WTC11 (cell line): ENCODE results near the gene CARMIL1.

ENCODE experiments used
- CREB1 ChIP-seq: sonication (generic); formaldehyde crosslinking; IDR thresholded peaks from 2 replicates; pipeline ENCODE4 v1.8.0; 2023; ENCODE audit warnings: mild to moderate bottlenecking, missing genetic modification reagents
- CTCF ChIP-seq: fragments of 200-600 bp; IDR thresholded peaks from 2 replicates; pipeline ENCODE4 v1.8.0; 2022; ENCODE audit warnings: antibody characterized with exemption
- JUN ChIP-seq: sonication (generic); formaldehyde crosslinking; IDR thresholded peaks from 2 replicates; pipeline ENCODE4 v1.8.0; 2023; ENCODE audit warnings: mild to moderate bottlenecking, missing genetic modification reagents
- NFATC4 ChIP-seq: fragments of 250-450 bp; sonication (Bioruptor Pico); IDR thresholded peaks from 2 replicates; pipeline ENCODE4 v1.9.0; 2021; ENCODE audit warnings: mild to moderate bottlenecking
- NR3C1 ChIP-seq: sonication (generic); formaldehyde crosslinking; conservative IDR thresholded peaks from 2 replicates; pipeline ENCODE4 v1.8.1; 2023; ENCODE audit warnings: low read depth, mild to moderate bottlenecking, missing genetic modification reagents
- TEAD4 ChIP-seq: sonication (generic); formaldehyde crosslinking; IDR thresholded peaks from 2 replicates; pipeline ENCODE4 v1.8.0; 2022; ENCODE audit warnings: mild to moderate bottlenecking, missing genetic modification reagents
- USF2 ChIP-seq: sonication (generic); formaldehyde crosslinking; IDR thresholded peaks from 2 replicates; pipeline ENCODE4 v1.8.1; 2023; ENCODE audit warnings: mild to moderate bottlenecking, missing genetic modification reagents, moderate library complexity
- ZMAT4 ChIP-seq: fragments of 250-450 bp; sonication (Bioruptor Pico); IDR thresholded peaks from 2 replicates; pipeline ENCODE4 v1.9.0; 2021; ENCODE audit warnings: mild to moderate bottlenecking
- ZNF416 ChIP-seq: fragments of 250-450 bp; sonication (Bioruptor Pico); IDR thresholded peaks from 2 replicates; pipeline ENCODE4 v1.9.0; 2021; ENCODE audit warnings: mild to moderate bottlenecking, inconsistent platforms

GRCh38 chr6:25315194-25316177 lies 36.3 kb downstream of the CARMIL1 start:
- no peak for TF ChIP-seq CTCF
- no peak for TF ChIP-seq TEAD4 (CRISPR knock-in tag)
- no peak for TF ChIP-seq NFATC4 (CRISPR knock-in tag)
- TF ChIP-seq JUN (CRISPR knock-in tag): no peak
- TF ChIP-seq CREB1 (CRISPR knock-in tag): no peak
- no peak for TF ChIP-seq ZNF416 (CRISPR knock-in tag)
- no peak for TF ChIP-seq ZMAT4 (CRISPR knock-in tag)
- TF ChIP-seq NR3C1 (CRISPR knock-in tag): no peak
- no peak for TF ChIP-seq USF2 (CRISPR knock-in tag)
